HG02588 (cell line): Measurements from ENCODE around the gene OR10X1.

Source experiments
- ATAC-seq: cut with Tn5 transposase; IDR thresholded peaks from one replicate; pipeline ENCODE4 v1.9.1; 2021; ENCODE audit warnings: mild to moderate bottlenecking, moderate library complexity; ENCODE audit not compliant: unreplicated experiment

Gene OR10X1, protein sequence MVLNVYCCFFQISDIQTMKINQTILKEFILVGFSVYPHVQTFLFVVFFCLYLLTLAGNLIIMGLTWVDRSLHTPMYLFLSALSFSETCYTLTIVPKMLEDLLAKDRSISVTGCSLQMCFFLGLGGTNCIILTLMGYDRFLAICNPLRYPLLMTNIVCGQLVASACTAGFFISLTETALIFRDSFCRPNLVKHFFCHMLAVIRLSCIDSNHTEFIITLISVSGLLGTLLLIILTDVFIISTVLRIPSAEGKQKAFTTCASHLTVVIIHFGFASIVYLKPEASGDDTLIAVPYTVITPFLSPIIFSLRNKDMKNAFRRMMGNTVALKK

DNA sequence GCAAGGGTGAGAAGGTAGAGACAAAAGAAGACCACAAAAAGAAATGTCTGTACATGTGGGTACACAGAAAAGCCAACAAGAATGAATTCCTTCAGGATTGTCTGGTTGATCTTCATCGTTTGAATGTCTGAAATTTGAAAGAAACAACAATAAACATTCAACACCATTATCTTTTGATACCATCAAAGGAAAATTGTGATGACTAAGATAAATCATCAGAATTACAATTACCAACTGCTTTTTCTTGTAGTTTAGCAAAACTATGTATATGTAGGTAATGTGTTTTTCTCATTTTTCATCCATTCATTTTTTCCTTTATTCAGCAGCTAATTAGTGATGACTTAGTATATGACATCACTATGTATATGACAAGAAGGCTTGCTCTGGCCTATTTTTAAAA lies at the start of gene OR10X1:
Gene OR10X1, minus strand, starts transcription at position 167 of the 400 bp plus-strand sequence. Its CDS starts 0 bp downstream, at position 167.
- ATAC-seq, result no peak

DNA sequence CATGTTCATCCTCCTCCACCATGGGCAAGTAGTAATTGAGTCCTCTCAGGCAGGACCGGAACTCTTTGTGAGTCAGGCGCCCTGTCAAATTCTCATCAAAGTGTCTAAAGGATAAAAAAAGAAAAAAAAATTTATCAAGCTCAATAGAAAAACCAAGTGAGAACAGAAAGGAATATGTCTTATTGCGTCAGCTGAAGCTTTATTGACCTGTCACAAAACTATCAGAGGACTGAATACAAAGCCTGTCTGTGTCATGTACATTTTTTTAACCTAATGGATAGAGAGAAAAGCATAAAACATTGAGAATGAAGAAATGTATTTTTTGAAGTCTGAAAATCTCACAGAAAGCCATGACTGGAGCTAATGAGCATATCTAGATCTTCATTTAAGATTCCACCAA lies 34.1 kb upstream of the OR10X1 start:
- no peak for ATAC-seq

DNA sequence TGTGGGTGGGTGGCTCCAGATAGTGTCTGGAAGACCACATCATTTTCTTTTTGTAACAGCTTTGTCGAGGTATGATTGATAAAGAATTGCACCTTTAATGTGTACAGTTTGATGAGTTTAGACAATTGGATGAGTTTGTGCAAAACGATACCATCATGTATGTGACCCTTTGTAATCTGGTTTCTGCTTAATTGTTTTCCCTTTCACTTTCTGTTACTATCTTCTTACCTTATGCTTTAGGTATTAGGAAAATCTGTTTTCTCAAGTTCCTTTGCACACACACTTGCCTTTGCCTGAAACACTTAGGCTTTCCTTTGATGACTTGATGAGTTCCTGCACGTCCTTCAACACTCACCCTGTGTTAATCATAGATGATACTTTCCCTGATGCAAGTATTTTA lies 32.2 kb upstream of the OR10X1 start:
- ATAC-seq, result no peak

DNA sequence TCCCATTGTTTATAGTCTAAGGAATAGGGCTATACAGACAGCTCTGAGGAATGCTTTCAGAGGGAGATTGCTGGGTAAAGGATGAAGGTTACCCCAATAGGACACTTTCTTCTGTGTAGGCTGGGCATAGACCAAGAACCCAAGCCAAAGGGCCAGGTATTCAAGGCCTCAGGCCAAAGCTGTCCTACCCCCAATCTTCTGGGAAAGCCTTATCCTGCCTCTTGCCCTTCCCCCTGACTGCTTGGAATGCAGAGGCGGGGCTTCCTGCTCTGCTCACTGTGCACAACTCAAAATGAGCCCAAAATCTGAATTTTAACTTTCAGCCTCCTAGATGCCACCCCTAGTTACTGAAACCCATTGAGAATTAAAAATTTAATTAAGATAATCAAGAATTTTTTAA lies 27.6 kb upstream of the OR10X1 start:
- no peak for ATAC-seq

DNA sequence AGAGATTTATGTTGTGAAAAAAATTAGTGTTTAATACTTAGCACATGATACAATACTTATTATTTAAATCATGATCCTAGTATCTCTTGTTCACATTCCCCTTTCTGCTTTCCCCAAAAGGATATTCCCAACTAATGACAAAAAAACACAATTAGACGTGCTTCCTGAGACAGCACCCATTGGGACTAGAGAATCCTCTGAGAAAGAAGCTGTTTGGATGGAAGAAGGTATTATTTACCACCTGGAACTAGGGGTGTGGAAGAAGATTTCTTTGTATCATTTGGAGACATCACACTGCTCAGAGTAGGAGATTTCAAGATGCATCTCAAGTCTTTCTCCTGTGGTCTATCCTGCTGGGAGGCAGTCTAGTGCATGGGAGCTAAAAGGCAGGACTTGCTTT lies 25.3 kb upstream of the OR10X1 start, which contains the start of gene OR10Z1:
Gene OR10Z1, plus strand, starts transcription at position 301 of the 400 bp plus-strand sequence. CDS start 1,171 bp downstream, outside the sequence.
- ATAC-seq, result no peak

DNA sequence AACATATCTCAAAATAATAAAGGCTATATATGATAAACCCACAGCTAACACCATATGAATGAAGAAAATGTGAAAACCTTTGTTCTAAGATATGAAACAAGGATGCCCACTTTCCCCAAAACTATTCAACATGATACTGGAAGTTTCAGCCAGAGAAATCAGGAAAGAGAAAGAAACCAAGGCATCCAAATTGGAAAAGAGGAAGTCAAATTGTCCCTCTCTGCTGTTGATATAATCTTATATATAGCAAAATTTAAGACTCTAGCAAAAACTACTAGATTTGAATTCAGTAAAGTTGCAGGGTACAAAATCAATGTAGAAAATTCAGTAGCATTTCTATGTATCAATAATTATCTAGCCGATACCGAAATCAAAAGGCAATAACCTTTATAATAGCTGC lies 21.0 kb upstream of the OR10X1 start:
- no peak for ATAC-seq

DNA sequence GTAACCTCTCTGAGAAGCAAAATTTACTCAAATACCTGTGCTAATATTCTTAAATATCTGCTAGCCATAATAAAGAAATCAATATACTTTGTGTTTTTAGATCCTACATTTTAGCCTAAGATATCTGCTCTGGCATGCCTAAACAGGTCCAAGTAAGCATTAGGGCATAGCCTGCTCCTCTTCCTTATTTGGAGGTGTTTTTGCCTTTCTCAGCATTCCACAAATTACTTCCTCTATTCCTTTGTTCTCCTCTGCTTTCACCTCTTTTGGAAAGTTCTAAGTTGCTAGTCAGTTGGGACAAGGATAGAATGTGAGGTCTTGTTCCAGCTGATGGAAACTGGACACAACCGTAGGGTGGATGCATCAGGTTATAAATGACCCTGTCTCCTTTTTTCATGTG lies 7.2 kb upstream of the OR10X1 start:
- ATAC-seq, result no peak

DNA sequence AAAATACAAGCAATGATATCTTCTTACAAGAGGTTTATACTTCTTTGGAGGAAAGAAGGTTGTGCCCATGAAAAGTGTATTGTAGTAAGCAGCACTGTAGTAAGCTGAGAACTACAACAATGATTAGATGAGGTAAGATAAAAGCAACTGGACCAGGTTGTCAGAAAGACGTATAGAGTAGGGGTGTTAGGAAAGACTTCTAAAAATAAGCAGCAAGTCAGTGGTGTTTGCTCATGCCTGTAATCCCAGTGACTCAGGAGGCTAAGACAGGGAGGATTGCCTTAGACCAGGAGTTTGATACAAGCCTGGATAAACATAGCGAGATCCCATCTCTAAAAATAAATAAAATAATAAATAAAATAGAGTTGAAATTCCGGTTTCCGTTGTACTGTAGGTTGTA lies 4.3 kb upstream of the OR10X1 start:
- no peak for ATAC-seq

DNA sequence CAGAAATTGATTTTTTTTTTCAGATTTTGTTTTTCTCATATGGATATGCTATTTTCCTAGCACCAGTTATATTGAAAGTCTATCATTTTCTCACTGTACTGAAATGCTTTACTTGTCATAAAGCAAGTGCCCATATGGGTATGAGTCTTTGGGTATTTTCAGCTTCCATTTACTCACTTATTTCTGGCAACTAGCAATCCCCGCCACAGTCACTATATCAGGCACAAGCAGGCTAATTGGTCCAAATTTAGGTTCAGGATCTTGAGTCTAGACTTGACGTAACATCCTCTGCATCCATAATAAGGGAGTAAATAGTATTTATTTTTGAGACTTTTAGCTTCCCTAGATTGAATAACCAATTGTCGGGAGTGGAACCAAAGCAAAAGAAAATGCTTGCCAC lies 2.1 kb downstream of the OR10X1 start:
- ATAC-seq, result no peak

DNA sequence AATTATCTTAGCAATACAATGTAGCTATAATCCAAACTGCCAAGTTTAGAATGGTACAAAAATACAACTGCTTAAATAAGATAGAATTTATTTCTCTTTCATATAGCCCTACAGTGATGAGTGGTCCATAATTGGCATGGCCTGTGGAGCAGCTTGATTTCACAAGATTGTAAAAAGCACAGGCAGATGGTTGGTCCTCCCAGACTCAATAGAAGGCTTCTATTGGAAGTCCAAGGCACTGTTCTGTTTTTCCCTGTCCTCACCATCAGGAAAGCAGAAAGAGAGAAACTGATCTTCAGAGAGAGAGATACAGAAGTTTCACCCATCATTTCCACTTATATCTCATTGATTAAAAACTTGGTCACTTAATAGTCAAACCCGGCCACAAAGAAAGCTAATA lies 7.5 kb downstream of the OR10X1 start:
- ATAC-seq, result no peak

DNA sequence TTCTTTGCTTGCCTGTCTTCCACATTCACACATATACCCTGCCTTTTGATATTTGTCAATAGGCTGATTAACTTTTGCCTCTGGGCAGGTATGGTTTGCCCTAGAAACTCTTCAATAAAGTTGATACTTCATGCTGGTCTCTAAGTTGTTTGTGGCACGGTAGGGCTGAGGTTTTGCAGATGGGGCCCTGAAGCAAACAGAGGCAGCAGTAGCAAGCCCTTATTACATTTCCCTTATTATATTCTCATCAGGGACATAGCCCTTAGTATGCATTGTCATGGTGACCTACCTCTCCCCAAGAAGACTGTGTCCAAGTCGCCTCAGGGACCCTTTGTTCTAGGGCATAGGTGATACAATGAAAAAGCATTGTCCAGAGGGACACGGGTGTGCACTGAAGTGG lies 9.2 kb downstream of the OR10X1 start, which contains the start of gene OR6P1:
Gene OR6P1, minus strand, starts transcription at position 101 of the 400 bp plus-strand sequence. CDS start 6,976 bp downstream, outside the sequence.
- no peak for ATAC-seq

DNA sequence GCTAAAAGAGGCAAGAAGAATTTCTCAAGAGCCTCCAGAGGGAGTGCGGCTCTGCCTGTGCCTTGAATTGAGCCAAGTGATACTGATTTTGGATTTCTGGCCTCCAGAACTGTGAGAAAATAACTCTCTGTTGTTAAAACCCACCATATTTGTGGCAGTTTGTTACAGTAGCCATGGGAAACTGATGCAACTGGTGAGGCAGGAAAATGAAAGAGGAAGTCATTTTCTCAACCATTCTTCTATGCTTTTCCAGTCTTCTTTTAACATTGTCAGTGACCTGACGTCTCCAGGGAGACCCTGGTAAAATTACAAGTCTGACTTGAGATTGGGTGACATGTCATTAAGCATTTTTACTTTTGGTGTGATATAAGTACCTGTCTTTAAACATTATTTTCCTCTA lies 15.1 kb downstream of the OR10X1 start:
- no peak for ATAC-seq

DNA sequence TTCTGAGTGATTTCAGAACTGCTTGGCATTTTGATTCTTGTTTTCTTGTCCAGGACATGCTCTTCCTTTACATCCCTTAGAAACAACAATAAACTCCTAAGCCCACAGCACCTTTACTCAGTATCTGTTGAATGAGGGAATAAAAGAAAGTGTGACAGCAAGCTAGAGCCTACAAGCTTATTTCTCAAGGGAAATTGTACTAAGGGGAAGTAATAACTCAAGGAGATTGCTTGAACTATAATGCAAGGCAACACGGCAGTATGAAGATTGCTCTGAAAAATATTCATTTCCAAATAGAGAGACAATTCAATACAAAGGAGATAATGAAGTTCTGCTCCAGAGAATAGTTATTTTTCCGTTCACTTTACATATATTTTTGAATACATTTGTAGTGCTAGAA lies 15.8 kb downstream of the OR10X1 start:
- no peak for ATAC-seq

DNA sequence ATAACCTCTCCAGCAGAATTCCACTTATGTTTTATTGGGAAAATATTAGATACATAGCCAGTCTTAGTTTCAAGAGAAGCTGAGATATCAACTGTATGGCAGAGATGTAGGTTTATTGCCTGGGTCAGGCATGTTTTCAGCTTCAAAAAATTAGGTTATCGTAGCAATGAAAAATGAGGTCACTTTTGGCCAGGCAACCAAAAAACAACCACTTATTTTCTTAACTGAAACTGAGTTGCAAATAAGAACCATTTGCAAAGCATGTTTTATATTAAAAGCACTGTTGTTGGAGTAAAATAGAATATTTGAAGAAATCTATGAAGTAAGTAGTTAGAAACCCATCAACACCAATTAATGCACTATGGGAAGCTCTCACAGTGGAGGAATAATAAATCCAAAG lies 20.0 kb downstream of the OR10X1 start:
- ATAC-seq, result no peak

DNA sequence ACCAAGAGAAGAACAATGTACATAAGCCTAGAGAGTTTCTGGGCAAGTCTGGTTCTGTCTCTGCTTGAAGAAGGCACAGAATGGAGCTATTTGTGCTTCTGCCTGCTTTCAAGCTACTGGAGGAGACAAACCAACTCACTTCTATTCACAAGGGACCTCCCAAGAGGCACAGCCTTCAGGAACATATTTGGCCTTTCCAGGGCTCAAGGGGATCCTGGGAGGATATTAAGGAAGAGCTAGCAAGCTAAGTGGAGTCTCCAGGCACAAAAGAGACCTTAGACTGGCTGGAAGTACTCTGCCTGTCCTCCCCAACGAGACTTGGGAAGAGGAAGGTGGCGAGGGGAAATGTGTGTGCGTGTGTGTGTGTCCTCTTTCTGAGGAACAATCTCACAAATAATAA lies 25.3 kb downstream of the OR10X1 start, which contains the start of gene OR6Y1:
Gene OR6Y1, minus strand, starts transcription at position 54 of the 400 bp plus-strand sequence. CDS start 6,300 bp downstream, outside the sequence.
- no peak for ATAC-seq

DNA sequence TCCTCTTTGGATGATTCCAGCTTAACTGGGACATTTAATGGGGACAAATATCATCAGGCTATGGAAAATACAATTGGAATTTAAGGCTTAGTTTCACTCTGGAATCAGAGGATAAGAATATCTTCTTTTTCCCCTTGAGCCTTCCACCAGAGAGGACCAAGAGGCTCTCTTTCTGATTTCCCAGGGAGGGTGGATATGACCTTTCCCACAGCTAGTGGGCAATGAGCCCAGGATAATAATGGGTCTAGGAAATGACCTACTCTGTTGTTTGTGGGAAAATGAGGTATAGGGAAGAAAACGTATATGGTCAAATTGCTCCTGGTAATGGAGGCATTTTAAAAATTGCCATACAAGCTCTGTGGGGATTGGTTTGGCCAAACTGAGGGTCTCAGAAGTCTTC lies 27.4 kb downstream of the OR10X1 start:
- ATAC-seq, result no peak

DNA sequence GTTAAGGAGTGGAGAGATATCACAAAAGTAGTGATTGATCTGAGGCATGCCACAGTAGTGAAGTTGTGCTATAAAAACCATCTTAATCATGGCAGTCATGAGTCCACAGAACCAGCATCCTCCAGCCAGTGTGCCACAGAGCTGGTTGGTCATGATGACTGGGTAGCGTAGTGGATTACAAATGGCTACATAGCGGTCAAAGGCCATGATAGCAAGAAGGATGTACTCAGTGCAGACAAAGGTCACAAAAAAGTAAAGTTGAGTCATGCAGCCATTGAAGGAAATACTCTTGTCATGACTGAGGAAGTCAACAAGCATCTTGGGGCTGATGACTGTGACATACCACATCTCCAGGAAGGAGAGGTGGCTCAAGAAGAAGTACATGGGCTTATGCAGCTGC lies 32.2 kb downstream of the OR10X1 start:
- ATAC-seq, result no peak

DNA sequence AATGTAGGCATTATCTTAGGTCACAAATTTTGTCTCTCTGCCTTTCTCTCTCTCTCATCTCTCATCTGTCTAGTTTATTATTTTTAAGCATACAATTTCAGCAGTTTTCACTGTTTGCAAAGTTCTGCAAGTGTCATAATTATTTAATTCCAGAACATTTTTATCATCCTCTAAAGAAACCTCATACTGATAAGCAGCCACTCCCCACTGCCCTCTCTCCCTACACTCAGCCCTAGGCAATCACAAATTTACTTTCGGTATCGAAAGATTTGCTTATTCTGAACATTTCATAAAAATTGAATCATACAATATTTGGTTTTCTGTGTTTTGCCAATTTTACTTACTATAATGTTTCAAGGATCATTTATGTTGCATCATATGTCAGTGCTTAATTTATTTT lies 42.1 kb downstream of the OR10X1 start:
- no peak for ATAC-seq

DNA sequence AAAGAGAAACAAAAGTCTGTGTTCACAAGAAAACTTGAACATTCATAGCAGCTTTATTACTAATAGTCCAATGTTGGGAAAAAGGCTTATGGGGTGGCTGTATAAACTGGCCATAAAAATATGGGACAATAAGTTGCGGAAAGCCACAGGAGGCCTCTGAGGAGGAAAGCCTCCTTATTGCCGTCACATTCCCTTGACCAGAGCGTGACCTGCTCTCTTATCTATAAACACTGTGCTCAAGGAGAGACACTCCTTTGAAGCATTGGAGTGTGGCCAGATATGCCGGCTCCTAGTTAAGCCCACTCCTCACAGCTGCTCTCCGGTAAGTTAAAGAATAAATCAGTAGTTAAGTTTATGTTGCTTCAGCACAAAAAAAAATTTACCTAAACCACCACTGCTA lies 45.2 kb downstream of the OR10X1 start:
- no peak for ATAC-seq
